IPS-18c (cell line): ENCODE results near the gene WNT3A.

Experiments used
- H3K4me3 ChIP-seq: 2 replicates; pipeline ENCODE4 v1.7.0; 2013; ENCODE audit warnings: low read depth, mild to moderate bottlenecking, low read length, moderate library complexity; ENCODE audit not compliant: insufficient read depth
- H3K9me3 ChIP-seq: one replicate; pipeline ENCODE4 v1.6.1; 2013; ENCODE audit warnings: mild to moderate bottlenecking, low read length, moderate library complexity; ENCODE audit not compliant: control insufficient read depth, insufficient read depth

The WNT3A gene

GRCh38 chr1:228068359-228068758, 61.6 kb downstream of the WNT3A start:
- no peaks in the 10 kb centered on the region for H3K9me3 ChIP-seq

GRCh38 chr1:228070173-228070572, 63.4 kb downstream of the WNT3A start:
- no peaks in the 10 kb centered on the region for H3K9me3 ChIP-seq
- no peak overlapping the region for H3K4me3 ChIP-seq

More at GRCh38 chr1:228068359-228068758, 61.6 kb downstream of the WNT3A start:
- no peak overlapping the region for H3K4me3 ChIP-seq

DNA sequence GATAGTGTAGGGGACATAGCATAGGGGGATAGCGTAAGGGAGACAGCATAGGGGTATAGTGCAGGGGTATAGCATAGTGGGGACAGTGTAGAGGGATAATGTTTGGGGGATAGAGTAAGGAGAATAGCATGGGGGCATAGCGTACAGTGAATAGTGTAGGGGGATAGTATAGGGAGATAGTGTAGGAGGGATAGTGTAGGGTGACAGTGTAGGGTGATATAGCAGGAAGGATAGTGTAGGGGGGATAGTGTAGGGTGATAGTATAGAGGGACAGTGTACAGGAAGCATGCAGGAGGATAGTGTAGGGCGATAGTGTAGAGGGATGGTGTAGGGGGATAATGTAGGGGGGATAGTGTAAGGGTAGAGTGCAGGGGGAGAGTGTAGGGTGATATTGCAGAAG, 64.1 kb downstream of the WNT3A start:
- H3K4me3 ChIP-seq, result no peak overlapping the region
- H3K9me3 ChIP-seq, result no peaks in the 10 kb centered on the region

GRCh38 chr1:228071839-228072657, 65.2 kb downstream of the WNT3A start:
- no peak overlapping the region for H3K4me3 ChIP-seq

GRCh38 chr1:228072658-228073043, 65.9 kb downstream of the WNT3A start:
- Histone ChIP-seq H3K4me3 (no peak overlapping the region), H3K9me3 (no peaks in the 10 kb centered on the region)

More at GRCh38 chr1:228071839-228072657, 65.2 kb downstream of the WNT3A start:
- no peaks in the 10 kb centered on the region for H3K9me3 ChIP-seq

GRCh38 chr1:228073061-228073856, 66.5 kb downstream of the WNT3A start:
- no peak overlapping the region for H3K4me3 ChIP-seq

DNA sequence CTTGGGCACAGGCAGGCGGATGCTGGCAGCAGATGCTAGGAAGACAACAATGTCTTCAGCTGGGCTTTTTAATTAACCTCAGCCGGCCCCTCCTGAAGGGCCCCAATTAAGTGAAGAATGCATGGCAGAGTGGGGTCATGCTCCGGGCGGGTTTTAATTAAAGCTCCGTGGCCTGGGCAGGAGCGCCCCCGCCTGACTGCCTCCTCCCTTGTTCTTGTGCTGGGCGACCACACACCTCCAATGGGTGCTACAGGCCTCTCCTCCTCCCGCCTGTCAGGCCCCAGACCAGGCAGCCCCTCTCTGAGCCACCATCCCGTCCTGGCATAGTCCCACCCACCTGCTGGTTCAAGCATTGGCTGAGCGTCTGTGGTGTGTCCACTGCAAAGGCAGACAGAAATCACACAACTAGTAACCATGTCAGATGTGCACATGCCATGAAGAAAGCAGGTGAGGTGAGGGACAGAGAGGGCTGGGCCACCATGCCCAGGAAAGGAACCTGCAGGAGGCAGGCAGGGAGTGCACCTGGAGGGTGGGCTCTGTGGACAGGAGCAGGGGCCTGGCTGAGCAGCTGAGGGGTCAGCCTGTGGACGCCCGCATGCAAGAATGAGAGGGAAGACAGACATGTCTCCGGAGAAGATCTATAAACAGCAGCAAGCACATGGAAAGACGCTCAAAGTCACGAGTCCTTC, 67.2 kb downstream of the WNT3A start:
- no peak overlapping the region for H3K4me3 ChIP-seq
- H3K9me3 ChIP-seq, result no peaks in the 10 kb centered on the region

More at GRCh38 chr1:228073061-228073856, 66.5 kb downstream of the WNT3A start:
- no peaks in the 10 kb centered on the region for H3K9me3 ChIP-seq

GRCh38 chr1:228074954-228075730, 68.3 kb downstream of the WNT3A start:
- Histone ChIP-seq H3K9me3 (no peaks in the 10 kb centered on the region), H3K4me3 (no peak overlapping the region)

- H3K4me3 ChIP-seq, result no peak overlapping the region
- no peaks in the 10 kb centered on the region for H3K9me3 ChIP-seq
Measured at GRCh38 chr1:228075801-228076271, 69.0 kb downstream of the WNT3A start.

GRCh38 chr1:228076796-228077430, 70.1 kb downstream of the WNT3A start:
- no peak overlapping the region for H3K4me3 ChIP-seq

GRCh38 chr1:228077565-228078330, 71.0 kb downstream of the WNT3A start:
- Histone ChIP-seq H3K4me3 (no peak overlapping the region), H3K9me3 (no peaks in the 10 kb centered on the region)

More at GRCh38 chr1:228076796-228077430, 70.1 kb downstream of the WNT3A start:
- H3K9me3 ChIP-seq, result no peaks in the 10 kb centered on the region

GRCh38 chr1:228079013-228079412, 72.2 kb downstream of the WNT3A start:
- Histone ChIP-seq H3K9me3 (no peaks in the 10 kb centered on the region), H3K4me3 (no peak overlapping the region; the same call in 1 of the 2 replicates)

DNA sequence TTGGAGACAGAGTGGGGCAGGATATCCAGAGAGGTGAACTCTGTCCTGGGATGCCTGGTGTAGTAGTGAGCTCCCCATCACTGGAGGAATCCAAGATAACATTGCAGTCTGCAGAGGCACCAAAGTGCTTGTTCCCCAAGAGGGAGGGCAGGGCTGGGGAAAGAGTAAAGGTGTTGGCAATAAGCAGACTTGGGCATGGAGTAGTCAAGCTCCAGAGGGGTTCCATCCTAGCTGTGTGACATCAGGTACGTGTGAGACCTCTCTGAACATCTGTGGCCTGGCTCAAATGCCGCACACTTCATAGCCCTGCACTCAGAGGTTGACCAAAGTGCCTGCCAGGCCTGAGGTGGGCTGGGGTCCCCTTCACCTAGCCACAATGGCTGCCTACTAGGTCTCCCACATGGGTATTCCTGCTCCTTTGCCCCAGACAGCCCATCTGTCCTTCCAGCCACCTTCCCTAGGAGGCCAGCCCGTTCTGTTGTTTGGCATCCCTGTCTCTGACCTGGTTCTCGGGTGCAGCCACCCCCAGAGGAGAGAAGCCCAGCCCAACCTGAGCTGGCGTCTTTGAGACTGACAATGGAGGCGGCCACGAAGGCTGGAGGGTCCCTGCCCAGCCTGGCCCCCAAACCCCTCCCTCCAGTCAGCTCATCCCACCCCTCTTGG, 72.9 kb downstream of the WNT3A start:
- Histone ChIP-seq H3K4me3 (no peak overlapping the region), H3K9me3 (no peaks in the 10 kb centered on the region)

- H3K4me3 ChIP-seq, result peak overlapping the region; percentile 95
- H3K9me3 ChIP-seq, result no peaks in the 10 kb centered on the region
Measured at GRCh38 chr1:228081144-228081543, 74.3 kb downstream of the WNT3A start.

DNA sequence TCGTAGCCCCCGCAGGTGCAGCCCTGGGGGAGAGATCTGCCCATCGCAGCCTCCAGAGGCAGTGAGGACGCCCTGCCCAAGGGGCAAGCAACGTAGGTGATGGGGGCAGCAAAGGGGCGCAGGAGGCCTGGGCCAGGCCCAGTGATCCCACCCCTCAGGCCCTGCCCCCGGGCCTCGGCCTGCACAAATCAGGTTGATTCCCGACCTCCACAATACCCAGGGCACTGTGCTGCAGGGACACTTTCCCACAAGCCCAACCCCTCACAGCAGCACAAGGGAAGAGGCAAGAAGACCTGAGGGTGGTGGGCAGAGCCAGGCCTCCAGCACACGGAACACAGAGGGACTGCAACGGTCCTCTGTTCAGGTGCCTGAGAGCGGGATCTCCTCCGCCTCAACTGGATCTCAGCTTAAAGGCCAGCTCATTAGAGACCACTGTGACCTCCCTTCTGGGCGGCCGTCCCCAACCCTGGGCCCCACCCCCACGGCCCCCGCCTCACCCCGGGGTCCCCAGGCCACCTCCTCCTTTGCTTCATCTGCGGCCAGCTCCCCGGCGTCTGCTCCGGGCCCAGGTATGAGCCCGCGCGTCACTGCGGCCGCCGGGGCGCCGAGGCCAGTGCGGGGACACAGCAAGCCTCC, 74.9 kb downstream of the WNT3A start:
- H3K4me3 ChIP-seq, result peak overlapping the region; percentile 95
- no peaks in the 10 kb centered on the region for H3K9me3 ChIP-seq
